Progenitor cell of endocrine pancreas (in vitro differentiated cells): ENCODE results near the gene DPH7. TPM values are rescaled to one million over a fixed set of nuclear protein-coding genes. Genes with fewer than 3 reads are reported as not detected.
A peak's percentile ranks its signal among the peaks of the same experiment; 100 is the strongest.

Source experiments
- DNase-seq: peaks from one replicate; pipeline ENCODE4 v3.0.0; 2021; ENCODE audit warnings: low spot score; ENCODE audit not compliant: unreplicated experiment
- H3K27ac Mint-ChIP-seq: 2 replicates; pipeline ENCODE4 v1.8.0; 2021; ENCODE audit warnings: mild to moderate bottlenecking, moderate library complexity, mixed read lengths
- H3K27me3 Mint-ChIP-seq: 2 replicates; pipeline ENCODE4 v1.8.0; 2021; ENCODE audit warnings: mixed read lengths
- H3K36me3 Mint-ChIP-seq: 2 replicates; pipeline ENCODE4 v1.8.0; 2022; ENCODE audit warnings: mixed read lengths; ENCODE audit not compliant: insufficient read depth
- H3K4me1 Mint-ChIP-seq: 2 replicates; pipeline ENCODE4 v1.8.0; 2021; ENCODE audit warnings: low read depth, mixed read lengths
- H3K4me3 Mint-ChIP-seq: 2 replicates; pipeline ENCODE4 v1.8.0; 2021; ENCODE audit warnings: low read depth, mild to moderate bottlenecking, moderate library complexity, mixed read lengths
- H3K9me3 Mint-ChIP-seq: 2 replicates; pipeline ENCODE4 v1.8.0; 2021; ENCODE audit warnings: low read depth, mixed read lengths
- CTCF ChIP-seq: fragments of 200-600 bp; sonication (generic); IDR thresholded peaks from one replicate; pipeline ENCODE4 v1.5.0; 2021; ENCODE audit warnings: antibody characterized with exemption, mild to moderate bottlenecking; ENCODE audit not compliant: unreplicated experiment
- total RNA-seq: library from RNA; stranded (reverse); gene quantifications from 2 replicates; pipeline ENCODE4 v1.2.1, GENCODE V29; 2021

DPH7 gene
- total RNA-seq, 1 donor from 2014 or later = 58.8 TPM

- no peaks in the 10 kb centered on the region for H3K9me3 Mint-ChIP-seq
- TF ChIP-seq CTCF = no peak
- peak overlapping the region; percentile 9 for H3K4me3 Mint-ChIP-seq
- no peak overlapping the region for H3K27ac Mint-ChIP-seq
- no peak for DNase-seq
- no peaks in the 10 kb centered on the region for H3K36me3 Mint-ChIP-seq
- peaks cover 2% of the 10 kb centered on the region for H3K27me3 Mint-ChIP-seq
- H3K4me1 Mint-ChIP-seq = peaks cover 4% of the 10 kb centered on the region
Measured at GRCh38 chr9:137593176-137593575, 14.5 kb upstream of the DPH7 start.

- Mint-ChIP-seq H3K9me3 (no peaks in the 10 kb centered on the region), H3K27me3 (no peaks in the 10 kb centered on the region), H3K4me3 (peak overlapping the region; percentile 9), H3K36me3 (peaks cover 3% of the 10 kb centered on the region), H3K27ac (no peak overlapping the region), H3K4me1 (peaks cover 4% of the 10 kb centered on the region)
- DNase-seq = no peak
- TF ChIP-seq CTCF = no peak
Measured at GRCh38 chr9:137592767-137593166, 14.0 kb upstream of the DPH7 start.

GRCh38 chr9:137590469-137591383, 12.0 kb upstream of the DPH7 start, which contains the start of gene ZMYND19:
ZMYND19 (minus strand) TSS chr9:137590512; CDS start chr9:137590263, 249 bp downstream.
- no peak for TF ChIP-seq CTCF
- Mint-ChIP-seq H3K4me1 (peaks cover 4% of the 10 kb centered on the region), H3K36me3 (peaks cover 16% of the 10 kb centered on the region), H3K9me3 (no peaks in the 10 kb centered on the region), H3K27me3 (no peaks in the 10 kb centered on the region), H3K27ac (peak within 1 kb of the TSS; percentile 97), H3K4me3 (peak within 1 kb of the TSS; percentile 96)
- peak; percentile 89 for DNase-seq

GRCh38 chr9:137590123-137590468, 11.4 kb upstream of the DPH7 start:
- no peaks in the 10 kb centered on the region for H3K27me3 Mint-ChIP-seq
- no peak overlapping the region for H3K4me3 Mint-ChIP-seq
- H3K9me3 Mint-ChIP-seq = no peaks in the 10 kb centered on the region
- peaks cover 16% of the 10 kb centered on the region for H3K36me3 Mint-ChIP-seq
- no peak for TF ChIP-seq CTCF
- H3K27ac Mint-ChIP-seq = no peak overlapping the region
- no peak for DNase-seq
- H3K4me1 Mint-ChIP-seq = peaks cover 4% of the 10 kb centered on the region

- Mint-ChIP-seq H3K36me3 (peaks cover 16% of the 10 kb centered on the region), H3K27ac (peak overlapping the region; percentile 86), H3K9me3 (no peaks in the 10 kb centered on the region), H3K4me1 (peaks cover 4% of the 10 kb centered on the region), H3K4me3 (peak overlapping the region; percentile 83), H3K27me3 (no peaks in the 10 kb centered on the region)
- no peak for TF ChIP-seq CTCF
- no peak for DNase-seq
Measured at GRCh38 chr9:137589441-137590122, 10.9 kb upstream of the DPH7 start.
